Endothelial cell (in vitro differentiated cells): Measurements from ENCODE around the gene KDM5A. TPM values are rescaled to one million over a fixed set of nuclear protein-coding genes. Genes with fewer than 3 reads are reported as not detected.

ENCODE experiments used
- DNase-seq: peaks from one replicate; pipeline ENCODE4 v3.0.0; 2021; ENCODE audit warnings: low spot score
- H3K27ac Mint-ChIP-seq: one replicate; pipeline ENCODE4 v1.8.0; 2021; ENCODE audit warnings: mixed read lengths, inconsistent platforms; ENCODE audit not compliant: unreplicated experiment
- H3K27me3 Mint-ChIP-seq: one replicate; pipeline ENCODE4 v1.8.0; 2021; ENCODE audit warnings: mild to moderate bottlenecking, moderate library complexity, mixed read lengths, inconsistent platforms; ENCODE audit not compliant: unreplicated experiment
- H3K36me3 Mint-ChIP-seq: one replicate; pipeline ENCODE4 v1.8.0; 2021; ENCODE audit warnings: mild to moderate bottlenecking, low read depth, mixed read lengths, inconsistent platforms; ENCODE audit not compliant: unreplicated experiment
- H3K4me1 Mint-ChIP-seq: one replicate; pipeline ENCODE4 v1.8.0; 2021; ENCODE audit warnings: mild to moderate bottlenecking, mixed read lengths, inconsistent platforms; ENCODE audit not compliant: unreplicated experiment
- H3K4me3 Mint-ChIP-seq: one replicate; pipeline ENCODE4 v1.8.0; 2021; ENCODE audit warnings: mild to moderate bottlenecking, mixed read lengths, inconsistent platforms; ENCODE audit not compliant: unreplicated experiment
- H3K9me3 Mint-ChIP-seq: one replicate; pipeline ENCODE4 v1.8.0; 2021; ENCODE audit warnings: mixed read lengths, inconsistent platforms; ENCODE audit not compliant: unreplicated experiment
- CTCF ChIP-seq: fragments of 200-600 bp; sonication (generic); IDR thresholded peaks from one replicate; pipeline ENCODE4 v1.5.0; 2021; ENCODE audit warnings: antibody characterized with exemption; ENCODE audit not compliant: unreplicated experiment
- total RNA-seq: library from RNA; stranded (reverse); fragmentation: NEBNext Ultra II Directional; extraction: Animal tissue kit (Norgen Biotek cat#: 25700); gene quantifications from one replicate; pipeline ENCODE4 v1.2.1, GENCODE V29; 2021; ENCODE audit not compliant: unreplicated experiment

Gene KDM5A
- total RNA-seq, 1 donor from 2014 or later = 86.3 TPM

- no peak overlapping the region for H3K27ac Mint-ChIP-seq
- H3K27me3 Mint-ChIP-seq = no peaks in the 10 kb centered on the region
- H3K9me3 Mint-ChIP-seq = no peaks in the 10 kb centered on the region
- H3K4me3 Mint-ChIP-seq = no peak overlapping the region
- peaks cover 28% of the 10 kb centered on the region for H3K36me3 Mint-ChIP-seq
- peaks cover 5% of the 10 kb centered on the region for H3K4me1 Mint-ChIP-seq
- no peak for TF ChIP-seq CTCF
- no peak for DNase-seq
Observed at GRCh38 chr12:332581-333205, 56.4 kb downstream of the KDM5A start.

DNA sequence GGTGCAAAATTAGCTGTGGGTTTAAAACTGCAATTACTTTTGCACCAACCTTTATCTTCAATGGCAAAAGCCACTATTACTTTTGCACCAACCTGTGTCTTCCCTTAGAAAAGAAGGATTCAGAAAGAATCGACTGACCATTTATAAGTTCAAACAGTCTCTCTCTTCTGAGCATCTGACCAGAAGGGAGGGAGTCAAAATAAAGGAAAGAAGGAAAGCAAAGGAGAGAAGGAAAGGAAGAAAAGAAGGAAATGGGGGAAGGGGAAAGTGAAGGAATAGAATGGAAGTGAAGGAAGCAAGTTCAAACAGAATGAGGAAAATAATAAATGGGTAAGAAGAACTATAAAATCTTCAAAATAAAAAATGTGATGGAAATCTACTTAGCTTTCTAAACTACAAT is 57.8 kb downstream of the KDM5A start:
- Mint-ChIP-seq H3K4me3 (no peak overlapping the region), H3K36me3 (peaks cover 26% of the 10 kb centered on the region), H3K4me1 (peaks cover 5% of the 10 kb centered on the region), H3K27me3 (no peaks in the 10 kb centered on the region), H3K27ac (no peak overlapping the region), H3K9me3 (no peaks in the 10 kb centered on the region)
- TF ChIP-seq CTCF = no peak
- DNase-seq = no peak

DNA sequence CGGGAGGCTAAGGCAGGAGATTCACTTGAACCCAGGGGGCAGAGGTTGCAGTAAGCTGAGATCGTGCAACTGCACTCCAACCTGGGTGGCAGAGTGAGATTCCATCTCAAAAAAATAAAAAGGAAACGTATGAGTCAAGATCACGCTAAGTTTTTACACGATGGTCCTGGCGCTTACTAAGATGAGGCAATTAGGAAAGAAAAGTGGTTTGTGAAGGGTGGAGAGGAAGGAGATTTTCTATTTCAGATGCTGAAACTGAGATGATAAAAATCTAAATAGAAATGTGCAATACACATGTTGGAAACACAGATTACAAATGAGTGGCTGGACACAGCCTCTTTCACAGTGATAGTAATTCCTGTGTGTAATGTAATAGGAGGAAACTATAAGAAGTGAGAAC is 63.2 kb downstream of the KDM5A start:
- no peaks in the 10 kb centered on the region for H3K9me3 Mint-ChIP-seq
- H3K27ac Mint-ChIP-seq = no peak overlapping the region
- no peak for TF ChIP-seq CTCF
- no peak for DNase-seq
- no peaks in the 10 kb centered on the region for H3K27me3 Mint-ChIP-seq
- peaks cover 21% of the 10 kb centered on the region for H3K4me1 Mint-ChIP-seq
- H3K4me3 Mint-ChIP-seq = peak overlapping the region; percentile 5
- H3K36me3 Mint-ChIP-seq = peaks cover 22% of the 10 kb centered on the region

GRCh38 chr12:323507-323906 is 65.6 kb downstream of the KDM5A start:
- TF ChIP-seq CTCF = no peak
- Mint-ChIP-seq H3K9me3 (no peaks in the 10 kb centered on the region), H3K27ac (no peak overlapping the region), H3K27me3 (peaks cover 3% of the 10 kb centered on the region), H3K4me1 (peaks cover 21% of the 10 kb centered on the region), H3K36me3 (peaks cover 34% of the 10 kb centered on the region), H3K4me3 (no peak overlapping the region)
- no peak for DNase-seq

DNA sequence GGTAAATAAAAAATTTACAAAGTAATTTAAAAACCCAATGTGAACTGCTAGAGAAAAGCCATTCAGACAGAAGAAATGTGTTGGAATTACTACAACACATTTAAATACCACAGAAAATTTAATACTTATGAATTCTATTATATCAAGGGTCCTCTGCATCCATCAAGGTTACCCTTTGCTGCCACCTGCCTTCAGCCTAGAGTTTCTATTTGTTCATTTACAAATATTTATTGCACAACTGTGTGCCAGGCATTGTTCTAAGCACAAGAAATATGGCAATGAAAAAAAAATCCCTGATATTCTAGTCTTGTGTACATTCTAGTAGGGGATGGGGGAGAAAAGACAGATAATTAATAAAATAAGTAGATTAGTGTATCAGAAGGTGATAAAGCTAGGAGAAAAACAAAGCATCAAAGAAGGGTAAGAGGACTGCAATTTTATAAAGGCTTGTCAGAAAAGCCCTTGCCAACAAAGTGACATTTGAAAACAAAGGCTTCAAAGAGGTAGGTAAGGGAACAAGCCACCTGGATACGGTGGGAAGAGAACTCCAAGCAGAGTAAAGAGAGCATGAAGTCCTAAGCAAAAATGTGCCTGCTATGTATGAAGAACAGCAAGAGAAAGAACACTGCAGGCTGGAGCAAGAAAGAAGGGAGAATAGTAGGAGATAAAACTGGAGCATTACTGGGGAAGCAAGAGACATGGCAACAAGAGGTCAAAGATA is 67.4 kb downstream of the KDM5A start:
- DNase-seq = no peak
- peaks cover 3% of the 10 kb centered on the region for H3K27me3 Mint-ChIP-seq
- no peak overlapping the region for H3K27ac Mint-ChIP-seq
- peaks cover 21% of the 10 kb centered on the region for H3K4me1 Mint-ChIP-seq
- peaks cover 42% of the 10 kb centered on the region for H3K36me3 Mint-ChIP-seq
- no peak overlapping the region for H3K4me3 Mint-ChIP-seq
- no peaks in the 10 kb centered on the region for H3K9me3 Mint-ChIP-seq
- TF ChIP-seq CTCF = no peak
